SK-N-SH (cell line): ENCODE data around the gene SLC5A8.

Experiments used
- FOXJ3 ChIP-seq: sonication (generic); formaldehyde crosslinking; IDR thresholded peaks from 2 replicates; pipeline ENCODE4 v1.5.1; 2020; ENCODE audit warnings: mild to moderate bottlenecking, missing genetic modification reagents
- GATA2 ChIP-seq: sonication (generic); formaldehyde crosslinking; IDR thresholded peaks from 2 replicates; pipeline ENCODE4 v1.5.0; 2020; ENCODE audit warnings: mild to moderate bottlenecking, missing genetic modification reagents
- NFIC ChIP-seq: IDR thresholded peaks from 2 replicates; pipeline ENCODE4 v1.4.0; 2012; ENCODE audit warnings: borderline replicate concordance
- RFX5 ChIP-seq: IDR thresholded peaks from 2 replicates; pipeline ENCODE4 v1.6.1; 2012; ENCODE audit warnings: mild to moderate bottlenecking, improper control_type of control experiment, low read length
- TAF1 ChIP-seq: IDR thresholded peaks from 2 replicates; pipeline ENCODE4 v1.6.1; 2012; ENCODE audit warnings: low read depth, mild to moderate bottlenecking, low read length, moderate library complexity, borderline replicate concordance
- TF ChIP-seq, protein P1 (sequence below): fragments of 200-600 bp; sonication (generic); IDR thresholded peaks from 2 replicates; pipeline ENCODE4 v1.6.1; 2017; ENCODE audit warnings: antibody characterized with exemption, mild to moderate bottlenecking, moderate library complexity
- TF ChIP-seq, protein P2 (sequence below): IDR thresholded peaks from 2 replicates; pipeline ENCODE4 v1.4.0; 2012; ENCODE audit warnings: low read depth
- TF ChIP-seq, protein P3 (sequence below): fragments of 150-350 bp; IDR thresholded peaks from 2 replicates; pipeline ENCODE4 v1.6.1; 2016; ENCODE audit warnings: mild to moderate bottlenecking, low read depth, low read length

DNA sequence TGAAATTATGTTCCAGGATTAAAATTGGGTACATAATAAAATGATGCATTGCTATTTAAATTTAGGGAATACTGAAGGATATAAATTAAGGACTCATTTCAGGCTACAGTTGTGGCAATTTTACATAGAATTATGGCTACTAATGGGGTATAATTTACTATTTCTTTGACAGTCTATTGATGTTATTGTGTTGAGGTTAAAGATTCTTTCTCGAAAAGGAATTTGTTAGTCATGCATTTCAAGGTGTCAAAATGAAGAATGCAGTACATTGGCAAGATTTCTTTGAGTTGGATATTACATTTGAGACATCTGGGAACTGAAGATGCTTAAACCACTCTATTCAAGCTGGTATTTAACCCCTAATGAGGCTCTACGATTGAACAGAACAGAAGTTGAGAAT, 28.3 kb downstream of the SLC5A8 start:
- TF ChIP-seq FOXJ3 (CRISPR knock-in tag) (no peak), RFX5 (no peak), TAF1 (no peak), GATA2 (CRISPR knock-in tag) (no peak), NFIC (no peak)
- TF ChIP-seq, protein P1, sequence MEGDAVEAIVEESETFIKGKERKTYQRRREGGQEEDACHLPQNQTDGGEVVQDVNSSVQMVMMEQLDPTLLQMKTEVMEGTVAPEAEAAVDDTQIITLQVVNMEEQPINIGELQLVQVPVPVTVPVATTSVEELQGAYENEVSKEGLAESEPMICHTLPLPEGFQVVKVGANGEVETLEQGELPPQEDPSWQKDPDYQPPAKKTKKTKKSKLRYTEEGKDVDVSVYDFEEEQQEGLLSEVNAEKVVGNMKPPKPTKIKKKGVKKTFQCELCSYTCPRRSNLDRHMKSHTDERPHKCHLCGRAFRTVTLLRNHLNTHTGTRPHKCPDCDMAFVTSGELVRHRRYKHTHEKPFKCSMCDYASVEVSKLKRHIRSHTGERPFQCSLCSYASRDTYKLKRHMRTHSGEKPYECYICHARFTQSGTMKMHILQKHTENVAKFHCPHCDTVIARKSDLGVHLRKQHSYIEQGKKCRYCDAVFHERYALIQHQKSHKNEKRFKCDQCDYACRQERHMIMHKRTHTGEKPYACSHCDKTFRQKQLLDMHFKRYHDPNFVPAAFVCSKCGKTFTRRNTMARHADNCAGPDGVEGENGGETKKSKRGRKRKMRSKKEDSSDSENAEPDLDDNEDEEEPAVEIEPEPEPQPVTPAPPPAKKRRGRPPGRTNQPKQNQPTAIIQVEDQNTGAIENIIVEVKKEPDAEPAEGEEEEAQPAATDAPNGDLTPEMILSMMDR: no peak
- TF ChIP-seq, protein P2, sequence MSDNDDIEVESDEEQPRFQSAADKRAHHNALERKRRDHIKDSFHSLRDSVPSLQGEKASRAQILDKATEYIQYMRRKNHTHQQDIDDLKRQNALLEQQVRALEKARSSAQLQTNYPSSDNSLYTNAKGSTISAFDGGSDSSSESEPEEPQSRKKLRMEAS: no peak
- TF ChIP-seq, protein P3, sequence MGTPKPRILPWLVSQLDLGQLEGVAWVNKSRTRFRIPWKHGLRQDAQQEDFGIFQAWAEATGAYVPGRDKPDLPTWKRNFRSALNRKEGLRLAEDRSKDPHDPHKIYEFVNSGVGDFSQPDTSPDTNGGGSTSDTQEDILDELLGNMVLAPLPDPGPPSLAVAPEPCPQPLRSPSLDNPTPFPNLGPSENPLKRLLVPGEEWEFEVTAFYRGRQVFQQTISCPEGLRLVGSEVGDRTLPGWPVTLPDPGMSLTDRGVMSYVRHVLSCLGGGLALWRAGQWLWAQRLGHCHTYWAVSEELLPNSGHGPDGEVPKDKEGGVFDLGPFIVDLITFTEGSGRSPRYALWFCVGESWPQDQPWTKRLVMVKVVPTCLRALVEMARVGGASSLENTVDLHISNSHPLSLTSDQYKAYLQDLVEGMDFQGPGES: no peak
